Activated CD8-positive, alpha-beta memory T cell treated with anti-CD3 and anti-CD28 coated beads for 1 hour (primary cell): ENCODE data around the gene XG.
"Not testable (repeated sequence)": the region's sequence is repeated elsewhere in the genome, so short reads cannot be mapped to it uniquely, and the experiment has no call there.

Experiments
- DNase-seq, 2 donors: peaks; one replicate each; pipeline ENCODE4 v3.0.0-alpha.2; 2020; ENCODE audit warnings: low read depth in 1 of 2; ENCODE audit errors: extremely low read depth in 1 of 2

The XG gene

GRCh38 chrX:2751874-2752300 lies at the start of gene XG:
Gene XG (plus strand): TSS chrX:2752040. CDS start chrX:2752275, 235 bp downstream.
- not testable (repeated sequence) for DNase-seq

DNA sequence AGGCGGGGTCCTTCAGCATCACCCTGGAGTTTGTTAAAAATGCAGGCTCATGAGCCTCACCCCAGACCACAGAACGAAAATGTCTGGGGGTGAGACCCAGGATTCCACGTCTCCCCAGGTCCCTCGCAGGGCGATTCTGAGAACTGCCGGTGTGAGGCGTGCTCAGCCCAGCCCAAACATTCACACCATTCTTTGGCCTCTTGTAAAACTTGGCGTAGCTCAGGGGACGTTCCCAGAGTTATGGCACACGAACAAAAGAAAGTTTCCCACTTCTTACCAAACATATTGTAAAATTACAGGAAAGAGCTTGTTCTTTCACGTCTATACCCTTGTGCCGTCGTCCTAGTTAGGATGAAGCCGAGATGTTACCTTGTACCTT lies 47.9 kb upstream of the XG start:
- DNase-seq, result no peak

GRCh38 chrX:2705046-2705832 lies 46.6 kb upstream of the XG start:
- DNase-seq, result no peak

DNA sequence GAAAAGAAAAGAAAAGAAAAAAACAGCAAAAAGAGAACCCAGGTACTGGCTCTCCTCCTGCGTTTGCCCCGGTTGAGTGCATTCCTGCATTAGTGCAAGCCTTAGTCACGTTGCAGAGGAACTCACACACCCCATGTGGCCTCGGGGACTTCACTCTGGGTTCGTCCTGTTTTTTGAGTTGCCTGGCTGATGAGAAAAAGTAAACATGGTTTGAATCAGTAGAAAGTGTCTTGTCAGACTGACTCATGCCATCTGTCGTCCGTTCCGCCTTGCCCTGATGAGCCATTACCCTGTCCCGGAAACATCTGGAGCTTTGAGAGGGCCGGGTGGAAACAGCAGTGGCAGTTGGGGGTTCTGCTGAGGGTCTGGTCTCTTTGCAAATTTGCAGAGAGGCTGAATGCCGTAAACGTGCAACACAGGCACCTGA lies 44.5 kb upstream of the XG start:
- no peak for DNase-seq

GRCh38 chrX:2708021-2708420 lies 43.8 kb upstream of the XG start:
- DNase-seq, result no peak

- DNase-seq, result no peak
Measured at GRCh38 chrX:2708592-2709188, 43.1 kb upstream of the XG start.

- no peak for DNase-seq
Measured at GRCh38 chrX:2709556-2709955, 42.3 kb upstream of the XG start.

DNA sequence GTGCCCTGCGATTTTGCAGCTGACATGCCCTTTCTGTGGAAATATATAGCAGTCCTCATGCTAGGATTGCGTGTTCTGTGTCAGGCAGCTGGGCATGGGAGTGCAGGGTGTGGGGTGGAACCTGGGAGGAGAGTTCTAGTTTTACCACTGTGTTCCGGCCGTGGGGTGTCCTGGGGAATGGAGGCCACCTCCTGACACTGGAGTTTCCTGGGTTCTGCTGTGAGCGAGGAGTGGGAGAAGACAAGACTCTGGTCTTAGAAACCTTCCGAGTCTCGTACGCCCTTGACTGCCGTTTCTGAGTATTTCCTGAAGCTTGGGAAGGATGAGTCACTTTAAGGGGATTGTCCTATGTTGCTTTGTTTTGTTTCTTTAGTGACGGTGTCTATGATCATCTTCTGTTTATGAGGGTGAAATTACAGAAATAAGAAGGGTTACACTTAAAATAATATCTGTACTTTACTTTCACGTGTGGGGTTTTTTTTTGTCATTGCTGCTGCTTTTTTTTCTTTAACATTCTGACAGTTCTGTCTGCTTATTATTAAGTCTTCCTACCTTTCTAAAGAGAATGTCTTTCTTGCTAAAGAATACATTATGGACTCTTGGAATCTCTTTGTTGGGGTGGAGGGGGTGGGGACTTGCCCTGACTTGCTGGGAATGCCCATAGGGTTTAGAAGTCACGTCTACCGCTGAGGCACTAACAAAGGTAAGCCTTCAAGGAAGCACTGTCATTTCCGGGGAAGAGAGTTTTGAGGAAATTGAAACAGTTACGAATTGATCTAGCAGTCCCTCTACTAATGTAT lies 41.6 kb upstream of the XG start:
- DNase-seq, result no peak

GRCh38 chrX:2711441-2711840 lies 40.4 kb upstream of the XG start:
- no peak for DNase-seq

DNA sequence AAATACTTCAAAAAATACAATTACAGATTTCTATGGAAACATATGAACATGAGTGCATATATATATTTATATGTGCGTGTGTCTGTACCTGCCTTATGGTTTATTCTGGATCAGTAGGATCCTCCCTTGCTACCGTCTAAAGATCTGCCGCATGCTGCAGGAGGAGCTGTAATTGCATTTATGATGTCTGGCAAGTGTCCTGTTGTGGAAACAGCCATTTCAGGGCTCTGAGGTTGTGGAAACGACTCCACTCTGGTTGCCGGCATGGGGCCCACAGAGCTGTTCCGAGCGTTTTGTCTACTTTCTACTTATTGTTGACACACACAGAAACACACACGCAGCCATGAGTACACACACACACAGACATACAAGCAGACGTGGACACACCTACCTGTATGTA lies 39.4 kb upstream of the XG start:
- no peak for DNase-seq

DNA sequence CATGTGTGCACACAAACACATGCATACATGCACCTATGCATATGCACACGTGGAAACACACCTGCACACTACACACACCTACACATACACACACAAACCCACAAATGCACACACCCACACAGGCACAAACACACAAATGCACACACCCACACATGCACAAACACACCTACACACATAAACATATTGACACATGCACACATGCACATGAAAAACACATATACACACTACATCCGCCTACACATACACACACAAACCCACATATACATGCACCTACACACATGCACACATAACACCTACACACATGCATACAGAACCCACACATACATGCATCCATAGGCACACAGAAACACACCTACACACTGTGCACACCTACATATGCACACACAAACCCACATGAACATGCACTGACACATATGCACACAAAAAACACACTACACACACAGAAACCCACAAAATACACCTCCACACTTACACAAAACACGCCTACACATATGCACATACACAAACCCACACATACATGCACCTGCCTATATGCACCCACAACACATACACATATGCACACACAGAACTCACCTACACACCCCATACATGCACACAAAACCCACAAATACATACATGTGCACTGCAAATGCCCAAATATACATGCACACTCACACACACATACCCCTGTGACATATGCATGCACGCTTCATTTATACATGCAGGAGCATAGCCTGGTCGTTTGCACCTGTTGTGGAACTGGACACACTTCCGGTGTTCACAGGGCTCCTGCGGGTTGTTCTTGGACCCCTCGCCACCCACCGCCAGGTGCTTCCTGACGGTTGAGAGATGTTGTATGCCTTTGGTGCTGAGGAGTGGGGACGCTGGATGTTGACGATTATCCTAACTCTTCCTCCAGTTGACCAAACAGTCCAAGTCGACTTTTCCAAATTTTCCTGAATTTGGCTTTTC lies 38.7 kb upstream of the XG start:
- DNase-seq, result no peak

GRCh38 chrX:2714551-2714950 lies 37.3 kb upstream of the XG start:
- DNase-seq, result no peak

DNA sequence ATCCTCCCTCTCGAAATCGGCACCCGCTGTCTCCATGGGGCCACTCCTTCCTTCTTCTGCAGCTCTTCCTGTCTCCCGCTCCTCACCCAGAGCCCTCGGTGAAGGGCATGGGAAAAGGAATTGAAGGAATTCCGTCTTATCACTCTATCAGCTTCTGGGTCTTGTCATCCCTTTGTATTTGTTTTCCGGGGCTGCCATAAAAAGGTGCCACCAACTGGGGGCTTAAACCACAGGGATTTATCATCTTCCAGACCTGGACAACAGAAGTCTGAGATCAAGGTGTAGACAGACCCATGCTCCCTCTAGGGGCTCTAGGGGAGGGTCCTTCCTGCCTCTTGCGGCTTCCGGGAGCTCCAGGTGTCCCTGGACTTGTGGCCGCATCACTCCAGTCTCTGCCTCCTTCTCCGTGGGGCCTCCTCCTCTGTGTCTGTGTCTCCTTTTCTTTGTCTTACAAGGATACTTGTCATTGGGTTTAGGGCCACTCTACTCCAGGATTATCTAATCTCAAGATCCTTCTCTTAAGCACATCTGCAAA lies 36.7 kb upstream of the XG start:
- DNase-seq, result no peak

DNA sequence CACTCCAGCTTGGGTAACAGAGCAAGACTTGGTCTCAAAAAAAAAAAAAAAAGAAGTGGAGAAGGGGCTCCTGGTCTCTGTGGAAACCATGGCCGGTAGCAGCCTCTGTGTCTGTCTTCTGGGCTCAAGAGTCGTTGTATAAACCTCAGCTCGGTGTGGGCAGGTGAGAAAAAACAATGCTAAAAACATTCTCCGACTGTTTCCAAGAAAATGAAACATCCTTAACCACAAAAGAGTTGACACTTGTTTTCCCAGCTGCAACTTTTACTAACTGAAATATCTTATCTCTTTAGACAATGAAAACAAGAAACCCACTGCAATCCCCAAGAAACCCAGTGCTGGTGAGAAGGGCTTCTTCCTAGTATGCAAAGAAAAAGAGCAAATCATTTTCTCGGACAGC lies 34.5 kb upstream of the XG start:
- DNase-seq, result no peak

- DNase-seq, result no peak
Measured at GRCh38 chrX:2718821-2719220, 33.0 kb upstream of the XG start.

DNA sequence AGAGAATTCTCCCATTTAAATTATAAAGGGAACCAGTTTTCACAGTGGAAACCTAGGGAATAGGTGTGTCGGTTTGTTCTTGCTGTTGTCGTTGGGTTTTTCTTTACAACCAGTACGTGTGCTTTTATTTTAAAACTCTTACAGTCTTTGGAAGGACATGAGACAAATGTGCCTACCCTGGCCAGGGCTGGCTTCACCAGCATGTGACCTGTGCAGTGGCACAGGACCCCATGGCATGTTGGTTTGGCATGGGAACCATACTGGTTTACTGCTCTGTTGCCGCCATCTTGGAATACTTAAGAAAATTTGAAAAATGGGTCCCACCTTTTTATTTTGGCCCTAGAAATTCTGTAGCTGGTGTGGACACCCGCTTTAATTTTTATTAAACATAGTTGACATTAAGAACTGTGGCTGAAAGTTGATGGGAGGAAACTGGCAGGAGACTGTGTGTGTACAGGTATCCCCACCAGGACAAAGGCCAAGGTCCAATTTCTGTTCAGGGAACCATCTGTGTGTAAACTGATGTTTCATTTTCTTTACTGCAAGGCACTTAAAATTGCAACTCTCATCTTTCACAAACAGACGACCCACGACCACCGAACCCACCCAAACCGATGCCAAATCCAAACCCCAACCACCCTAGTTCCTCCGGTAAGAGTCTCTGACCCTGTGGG lies 31.9 kb upstream of the XG start:
- no peak for DNase-seq

- DNase-seq, result no peak
Measured at GRCh38 chrX:2723286-2723879, 28.5 kb upstream of the XG start.

DNA sequence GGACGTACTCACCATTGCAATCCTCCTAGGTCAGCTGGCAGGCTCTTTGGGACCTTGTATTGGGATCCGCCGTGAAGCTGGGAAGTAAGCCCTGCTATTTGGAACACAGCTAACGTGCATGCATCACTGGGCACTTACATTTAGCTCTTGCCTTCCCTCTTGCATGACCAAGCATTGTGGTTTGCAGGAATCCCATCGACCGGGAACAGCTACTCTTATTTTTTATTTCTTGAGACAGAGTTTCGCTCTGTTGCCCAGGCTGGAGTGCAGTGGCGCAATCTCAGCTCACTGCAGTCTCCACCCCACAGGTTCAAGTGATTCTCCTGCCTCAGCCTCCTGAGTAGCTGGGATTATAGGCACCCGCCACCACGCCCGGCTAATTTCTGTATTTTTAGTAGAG lies 24.6 kb upstream of the XG start:
- DNase-seq, result not testable (repeated sequence)

DNA sequence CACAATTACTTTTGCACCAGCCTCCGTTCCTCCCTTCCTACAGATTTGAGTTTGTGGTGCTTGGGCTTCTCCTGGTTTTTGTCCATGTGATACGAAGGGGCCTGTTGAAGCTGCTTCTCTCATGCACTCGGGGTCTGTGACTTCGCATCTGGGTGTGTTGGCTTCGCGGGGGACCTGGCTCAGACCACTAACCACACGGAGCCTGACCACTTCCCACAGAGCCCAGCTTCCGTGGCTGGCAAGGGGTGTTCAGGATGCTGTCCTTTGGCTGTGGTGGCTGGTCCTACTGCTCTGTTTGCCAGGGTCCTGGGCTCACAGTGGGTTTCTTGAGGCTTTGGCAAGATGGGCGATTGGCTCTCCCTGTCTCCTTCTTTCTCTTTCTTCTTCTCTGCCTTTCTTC lies 19.8 kb upstream of the XG start:
- DNase-seq, result no peak

GRCh38 chrX:2732649-2733048 lies 19.2 kb upstream of the XG start:
- no peak for DNase-seq
